ENCODE measurements around the gene IPO5.

- no peak for TF ChIP-seq CTCF (conservative IDR thresholded peaks at IDR 0.05; ENCODE audit: low read depth, low read length)
- no peak for TF ChIP-seq EZH2phosphoT487 (IDR thresholded peaks at IDR 0.05; ENCODE audit: borderline replicate concordance, low read length)
- no peak for TF ChIP-seq EZH2 (IDR thresholded peaks at IDR 0.05; ENCODE audit: low read length, unreplicated experiment)
Observed at GRCh38 chr13:98055623-98056022, 102.1 kb downstream of the IPO5 start.
